Keratinocyte (primary cell): ENCODE measurements around the gene MMP3. TPM values are rescaled to one million over a fixed set of nuclear protein-coding genes. Genes with fewer than 3 reads are reported as not detected.

ENCODE experiments used
- DNase-seq: peaks from one replicate; pipeline ENCODE4 v3.0.0-alpha.2; 2011; ENCODE audit warnings: low read depth, missing footprints, low spot score
- FAIRE-seq: peaks from 2 replicates; lab custom pipeline; 2011; peaks lifted over from hg19 to GRCh38; lab: Jason Lieb, UNC
- H2AFZ ChIP-seq: 2 replicates; pipeline ENCODE4 v1.6.0; 2012; ENCODE audit warnings: low read length, control low read depth, inconsistent platforms; ENCODE audit not compliant: control insufficient read depth
- H3K27ac ChIP-seq: 2 replicates; pipeline ENCODE4 v1.5.1; 2011; ENCODE audit warnings: low read length; ENCODE audit not compliant: control insufficient read depth, insufficient read depth
- H3K27me3 ChIP-seq: 3 replicates; pipeline ENCODE4 v1.6.0; 2011; ENCODE audit warnings: low read length; ENCODE audit not compliant: control insufficient read depth, insufficient read depth; ENCODE audit errors: extremely low read depth
- H3K36me3 ChIP-seq, 2 experiments: 2 replicates in 1 of 2; 3 replicates in 1 of 2; pipeline ENCODE4 v1.5.1; 2011; ENCODE audit warnings: low read length in 2 of 2, mild to moderate bottlenecking in 1 of 2; ENCODE audit not compliant: control insufficient read depth in 2 of 2, insufficient read depth in 2 of 2; ENCODE audit errors: extremely low read depth in 1 of 2
- H3K4me1 ChIP-seq: 3 replicates; pipeline ENCODE4 v1.5.1; 2011; ENCODE audit warnings: low read length; ENCODE audit not compliant: control insufficient read depth, insufficient read depth; ENCODE audit errors: extremely low read depth
- H3K4me2 ChIP-seq: 3 replicates; pipeline ENCODE4 v1.6.0; 2011; ENCODE audit warnings: low read depth, low read length; ENCODE audit not compliant: control insufficient read depth, insufficient read depth; ENCODE audit errors: extremely low read depth
- H3K4me3 ChIP-seq, 3 experiments: fragments of 200-600 bp in 1 of 3; sonication (generic) in 1 of 3; 2 replicates in 2 of 3; 3 replicates in 1 of 3; pipeline ENCODE4 v1.5.1; 2011 to 2016; ENCODE audit warnings: low read length in 3 of 3, mild to moderate bottlenecking in 3 of 3, control low read depth in 2 of 3, inconsistent platforms in 1 of 3, low read depth in 1 of 3, mixed read lengths in 1 of 3, mixed run types in 1 of 3, moderate library complexity in 1 of 3; ENCODE audit not compliant: control insufficient read depth in 2 of 3, insufficient read depth in 2 of 3; ENCODE audit errors: extremely low read depth in 1 of 3
- H3K79me2 ChIP-seq: 2 replicates; pipeline ENCODE4 v1.6.0; 2012; ENCODE audit warnings: low read length; ENCODE audit not compliant: control insufficient read depth, insufficient read depth
- H3K9ac ChIP-seq: 3 replicates; pipeline ENCODE4 v1.6.0; 2011; ENCODE audit warnings: low read length; ENCODE audit not compliant: control insufficient read depth, insufficient read depth; ENCODE audit errors: extremely low read depth
- H3K9me1 ChIP-seq: 3 replicates; pipeline ENCODE4 v1.6.0; 2011; ENCODE audit warnings: low read length; ENCODE audit not compliant: control insufficient read depth, insufficient read depth; ENCODE audit errors: extremely low read depth
- H3K9me3 ChIP-seq: 2 replicates; pipeline ENCODE4 v1.5.1; 2012; ENCODE audit warnings: low read depth, low read length; ENCODE audit not compliant: control insufficient read depth
- H4K20me1 ChIP-seq: 3 replicates; pipeline ENCODE4 v1.6.0; 2011; ENCODE audit warnings: low read length; ENCODE audit not compliant: control insufficient read depth, insufficient read depth; ENCODE audit errors: extremely low read depth
- CTCF ChIP-seq, 3 experiments: IDR thresholded peaks in 1 of 3; conservative IDR thresholded peaks in 1 of 3; optimal IDR thresholded peaks in 1 of 3; 2 replicates in 2 of 3; 3 replicates in 1 of 3; pipeline versions ENCODE3 to v1.5.1; 2011; ENCODE audit warnings: low read length in 3 of 3, mild to moderate bottlenecking in 3 of 3, moderate library complexity in 2 of 3, control low read depth in 1 of 3, inconsistent platforms in 1 of 3; ENCODE audit not compliant: insufficient read depth in 2 of 3; ENCODE audit errors: extremely low read depth in 1 of 3
- EZH2 ChIP-seq: IDR thresholded peaks from one replicate; pipeline ENCODE4 v1.6.1; 2012; ENCODE audit warnings: inconsistent platforms, mild to moderate bottlenecking, low read length, moderate library complexity
- dilution Hi-C: fragments of 300-500 bp; cut with MboI; formaldehyde crosslinking; loops from one replicate; pipeline ENCODE4 v1.7.0; 2020; ENCODE audit warnings: low sequenced_read_pairs; ENCODE audit not compliant: extremely low pct_ligation_motif_present
- polyA plus RNA-seq, 5 experiments: library from polyadenylated mRNA; depleted of rRNA in 3 of 5; stranded (reverse) in 3 of 5; stranded (forward) in 1 of 5; unstranded in 1 of 5; fragments of >200 nt; gene quantifications; 1 replicate in 1 of 5; 2 replicates in 3 of 5; 3 replicates in 1 of 5; pipeline versions ENCODE4 v1.2.1 to v1.2.3, GENCODE V29; 2011 to 2012; ENCODE audit warnings: missing spikeins in 2 of 5, low read depth in 1 of 5, low replicate concordance in 1 of 5

Gene MMP3
- polyA plus RNA-seq, 1 donor (not counting 4 experiments of a cell fraction or from before 2014, with no cell fraction given), result 8.3 TPM

GRCh38 chr11:102800767-102801166 is 42.6 kb downstream of the MMP3 start:
- Histone ChIP-seq H3K4me2 (no peak overlapping the region), H3K9ac (no peak overlapping the region), H3K79me2 (no peaks in the 10 kb centered on the region), H2AFZ (no peak overlapping the region), H3K27ac (no peak overlapping the region), H3K9me3 (no peaks in the 10 kb centered on the region), H3K36me3 (no peaks in the 10 kb centered on the region), H3K4me1 (peaks cover 16% of the 10 kb centered on the region), H3K27me3 (no peaks in the 10 kb centered on the region), H3K4me3 (no peak overlapping the region), H4K20me1 (no peaks in the 10 kb centered on the region), H3K9me1 (no peaks in the 10 kb centered on the region)
- no peak for TF ChIP-seq EZH2
- TF ChIP-seq CTCF (optimal IDR thresholded peaks at IDR 0.05 in 1 of 3, IDR thresholded peaks at IDR 0.05 in 1 of 3, conservative IDR thresholded peaks at IDR 0.05 in 1 of 3; ENCODE audit: extremely low read depth in 1 of 3, insufficient read depth in 2 of 3, low read length in 3 of 3), result no peak
- no peak for DNase-seq
- dilution Hi-C loops, result no loop called here
- FAIRE-seq, result no peak

GRCh38 chr11:102799681-102800340 is 43.6 kb downstream of the MMP3 start:
- H3K9me3 ChIP-seq, result no peaks in the 10 kb centered on the region
- H3K27me3 ChIP-seq, result no peaks in the 10 kb centered on the region
- H3K9ac ChIP-seq, result no peak overlapping the region
- H3K4me3 ChIP-seq, result no peak overlapping the region
- H3K4me2 ChIP-seq, result no peak overlapping the region
- no peaks in the 10 kb centered on the region for H3K9me1 ChIP-seq
- TF ChIP-seq EZH2 (no peak), CTCF (optimal IDR thresholded peaks at IDR 0.05 in 1 of 3, IDR thresholded peaks at IDR 0.05 in 1 of 3, conservative IDR thresholded peaks at IDR 0.05 in 1 of 3; ENCODE audit: extremely low read depth in 1 of 3, insufficient read depth in 2 of 3, low read length in 3 of 3) (no peak)
- FAIRE-seq (no peak), DNase-seq (no peak)
- H3K36me3 ChIP-seq, result no peaks in the 10 kb centered on the region
- no peaks in the 10 kb centered on the region for H3K79me2 ChIP-seq
- H2AFZ ChIP-seq, result no peak overlapping the region
- dilution Hi-C loops, result no loop called here
- H4K20me1 ChIP-seq, result no peaks in the 10 kb centered on the region
- H3K4me1 ChIP-seq, result peaks cover 16% of the 10 kb centered on the region
- H3K27ac ChIP-seq, result no peak overlapping the region
